ENCODE data around the gene LARP1. TPM values are rescaled to one million over a fixed set of nuclear protein-coding genes. Genes with fewer than 3 reads are reported as not detected.

The LARP1 gene
- total and polyA plus RNA-seq, 4 donors, result 26.0 to 74.1 (median 32.6) TPM

GRCh38 chr5:154762700-154763099, 7.5 kb downstream of the LARP1 start:
- Histone ChIP-seq H3K4me3 (ENCODE audit: low read depth in 1 of 3, low read length in 3 of 3) (no peak overlapping the region), H3K36me3 (ENCODE audit: control insufficient read depth in 4 of 4, insufficient read depth in 3 of 4, low read depth in 1 of 4, low read length in 3 of 4) (no peaks in the 10 kb centered on the region), H3K9ac (ENCODE audit: low read depth in 1 of 2, low read length in 2 of 2) (no peak overlapping the region), H3K27ac (ENCODE audit: low read depth in 1 of 2, low read length in 2 of 2) (no peak overlapping the region), H3K27me3 (ENCODE audit: control insufficient read depth in 4 of 4, insufficient read depth in 4 of 4, low read length in 3 of 4) (no peaks in the 10 kb centered on the region), H3K4me1 (ENCODE audit: control insufficient read depth in 4 of 4, insufficient read depth in 4 of 4, low read length in 3 of 4) (peaks cover 11 to 50% (median 37%) of the 10 kb centered on the region in 4 donors), H3K9me3 (ENCODE audit: control insufficient read depth in 4 of 4, low read length in 3 of 4) (no peaks in the 10 kb centered on the region)
- WGBS, result 83% methylated on average over 1 of the region's 1 CpG
- no peak for DNase-seq (ENCODE audit: low spot score)
- no peak for TF ChIP-seq FOXA1 (IDR thresholded peaks at IDR 0.05)
- TF ChIP-seq FOXA2 (IDR thresholded peaks at IDR 0.05), result no peak
- no peak for TF ChIP-seq NR2F2 (IDR thresholded peaks at IDR 0.05)
- no peak for TF ChIP-seq TAF1 (conservative IDR thresholded peaks at IDR 0.05)
- no peak for TF ChIP-seq CTCF (IDR thresholded peaks at IDR 0.05; ENCODE audit: low read depth, low read length, missing input control)
- no peak for TF ChIP-seq HNF4G (IDR thresholded peaks at IDR 0.05)
- TF ChIP-seq YY1 (IDR thresholded peaks at IDR 0.05), result no peak
- TF ChIP-seq RAD21 (IDR thresholded peaks at IDR 0.05), result no peak
- no peak for TF ChIP-seq EGR1 (IDR thresholded peaks at IDR 0.05; ENCODE audit: low read depth in 2 of 2)
- TF ChIP-seq HNF4A (conservative IDR thresholded peaks at IDR 0.05), result no peak
- TF ChIP-seq, protein P1, sequence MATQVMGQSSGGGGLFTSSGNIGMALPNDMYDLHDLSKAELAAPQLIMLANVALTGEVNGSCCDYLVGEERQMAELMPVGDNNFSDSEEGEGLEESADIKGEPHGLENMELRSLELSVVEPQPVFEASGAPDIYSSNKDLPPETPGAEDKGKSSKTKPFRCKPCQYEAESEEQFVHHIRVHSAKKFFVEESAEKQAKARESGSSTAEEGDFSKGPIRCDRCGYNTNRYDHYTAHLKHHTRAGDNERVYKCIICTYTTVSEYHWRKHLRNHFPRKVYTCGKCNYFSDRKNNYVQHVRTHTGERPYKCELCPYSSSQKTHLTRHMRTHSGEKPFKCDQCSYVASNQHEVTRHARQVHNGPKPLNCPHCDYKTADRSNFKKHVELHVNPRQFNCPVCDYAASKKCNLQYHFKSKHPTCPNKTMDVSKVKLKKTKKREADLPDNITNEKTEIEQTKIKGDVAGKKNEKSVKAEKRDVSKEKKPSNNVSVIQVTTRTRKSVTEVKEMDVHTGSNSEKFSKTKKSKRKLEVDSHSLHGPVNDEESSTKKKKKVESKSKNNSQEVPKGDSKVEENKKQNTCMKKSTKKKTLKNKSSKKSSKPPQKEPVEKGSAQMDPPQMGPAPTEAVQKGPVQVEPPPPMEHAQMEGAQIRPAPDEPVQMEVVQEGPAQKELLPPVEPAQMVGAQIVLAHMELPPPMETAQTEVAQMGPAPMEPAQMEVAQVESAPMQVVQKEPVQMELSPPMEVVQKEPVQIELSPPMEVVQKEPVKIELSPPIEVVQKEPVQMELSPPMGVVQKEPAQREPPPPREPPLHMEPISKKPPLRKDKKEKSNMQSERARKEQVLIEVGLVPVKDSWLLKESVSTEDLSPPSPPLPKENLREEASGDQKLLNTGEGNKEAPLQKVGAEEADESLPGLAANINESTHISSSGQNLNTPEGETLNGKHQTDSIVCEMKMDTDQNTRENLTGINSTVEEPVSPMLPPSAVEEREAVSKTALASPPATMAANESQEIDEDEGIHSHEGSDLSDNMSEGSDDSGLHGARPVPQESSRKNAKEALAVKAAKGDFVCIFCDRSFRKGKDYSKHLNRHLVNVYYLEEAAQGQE (IDR thresholded peaks at IDR 0.05), result no peak
- no peak for TF ChIP-seq SP1 (IDR thresholded peaks at IDR 0.05)
- TF ChIP-seq, protein P2, sequence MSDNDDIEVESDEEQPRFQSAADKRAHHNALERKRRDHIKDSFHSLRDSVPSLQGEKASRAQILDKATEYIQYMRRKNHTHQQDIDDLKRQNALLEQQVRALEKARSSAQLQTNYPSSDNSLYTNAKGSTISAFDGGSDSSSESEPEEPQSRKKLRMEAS (IDR thresholded peaks at IDR 0.05), result no peak
- TF ChIP-seq GABPA (IDR thresholded peaks at IDR 0.05 in 1 of 2, conservative IDR thresholded peaks at IDR 0.05 in 1 of 2), result no peak
- TF ChIP-seq, protein P3, sequence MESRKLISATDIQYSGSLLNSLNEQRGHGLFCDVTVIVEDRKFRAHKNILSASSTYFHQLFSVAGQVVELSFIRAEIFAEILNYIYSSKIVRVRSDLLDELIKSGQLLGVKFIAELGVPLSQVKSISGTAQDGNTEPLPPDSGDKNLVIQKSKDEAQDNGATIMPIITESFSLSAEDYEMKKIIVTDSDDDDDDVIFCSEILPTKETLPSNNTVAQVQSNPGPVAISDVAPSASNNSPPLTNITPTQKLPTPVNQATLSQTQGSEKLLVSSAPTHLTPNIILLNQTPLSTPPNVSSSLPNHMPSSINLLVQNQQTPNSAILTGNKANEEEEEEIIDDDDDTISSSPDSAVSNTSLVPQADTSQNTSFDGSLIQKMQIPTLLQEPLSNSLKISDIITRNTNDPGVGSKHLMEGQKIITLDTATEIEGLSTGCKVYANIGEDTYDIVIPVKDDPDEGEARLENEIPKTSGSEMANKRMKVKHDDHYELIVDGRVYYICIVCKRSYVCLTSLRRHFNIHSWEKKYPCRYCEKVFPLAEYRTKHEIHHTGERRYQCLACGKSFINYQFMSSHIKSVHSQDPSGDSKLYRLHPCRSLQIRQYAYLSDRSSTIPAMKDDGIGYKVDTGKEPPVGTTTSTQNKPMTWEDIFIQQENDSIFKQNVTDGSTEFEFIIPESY (IDR thresholded peaks at IDR 0.05), result no peak
- no peak for TF ChIP-seq ATF3 (IDR thresholded peaks at IDR 0.05)
- TF ChIP-seq RXRA (IDR thresholded peaks at IDR 0.05), result no peak
- no peak for TF ChIP-seq JUND (IDR thresholded peaks at IDR 0.05)

Data from liver (tissue), 9 donors.